H9 (cell line): Measurements from ENCODE around the gene CTNNA3. TPM values are rescaled to one million over a fixed set of nuclear protein-coding genes. Genes with fewer than 3 reads are reported as not detected.

ENCODE experiments used
- DNase-seq: peaks from one replicate; pipeline ENCODE4 v3.0.0-alpha.2; 2017
- H2AFZ ChIP-seq: one replicate; pipeline ENCODE4 v1.6.1; 2013; ENCODE audit warnings: mild to moderate bottlenecking, low read length, control low read depth, moderate library complexity
- H2AK5ac ChIP-seq: 2 replicates; pipeline ENCODE4 v1.6.1; 2013; ENCODE audit warnings: low read length, control low read depth, mixed read lengths; ENCODE audit not compliant: insufficient read length
- H2BK120ac ChIP-seq: one replicate; pipeline ENCODE4 v1.6.1; 2013; ENCODE audit warnings: low read depth, mild to moderate bottlenecking, low read length, control low read depth, inconsistent platforms; ENCODE audit not compliant: poor library complexity, severe bottlenecking
- H2BK12ac ChIP-seq: 2 replicates; pipeline ENCODE4 v1.6.1; 2013; ENCODE audit warnings: low read length, control low read depth, mixed read lengths, low read depth; ENCODE audit not compliant: insufficient read length
- H2BK15ac ChIP-seq: 2 replicates; pipeline ENCODE4 v1.6.1; 2013; ENCODE audit warnings: low read depth, low read length, control low read depth
- H2BK20ac ChIP-seq: one replicate; pipeline ENCODE4 v1.6.1; 2013; ENCODE audit warnings: low read depth, mild to moderate bottlenecking, low read length, control low read depth, inconsistent platforms; ENCODE audit not compliant: poor library complexity, severe bottlenecking
- H2BK5ac ChIP-seq: 2 replicates; pipeline ENCODE4 v1.6.1; 2013; ENCODE audit warnings: low read length, control low read depth, mixed read lengths; ENCODE audit not compliant: insufficient read length
- H3K14ac ChIP-seq: 2 replicates; pipeline ENCODE4 v1.6.1; 2013; ENCODE audit warnings: low read length, control low read depth; ENCODE audit not compliant: insufficient read depth
- H3K18ac ChIP-seq: 2 replicates; pipeline ENCODE4 v1.6.1; 2013; ENCODE audit warnings: low read depth, mild to moderate bottlenecking, mixed read lengths, low read length, control low read depth; ENCODE audit not compliant: insufficient read length
- H3K23ac ChIP-seq: 2 replicates; pipeline ENCODE4 v1.6.1; 2013; ENCODE audit warnings: low read length, control low read depth, mixed read lengths, low read depth; ENCODE audit not compliant: insufficient read length
- H3K23me2 ChIP-seq: 2 replicates; pipeline ENCODE4 v1.6.1; 2013; ENCODE audit warnings: low read depth, mild to moderate bottlenecking, mixed read lengths, low read length, control low read depth; ENCODE audit not compliant: insufficient read length, poor library complexity, severe bottlenecking
- H3K27ac ChIP-seq: 2 replicates; pipeline ENCODE4 v1.5.1; 2013; ENCODE audit warnings: low read length, control low read depth, mixed read lengths, low read depth; ENCODE audit not compliant: insufficient read length
- H3K27me3 ChIP-seq: 2 replicates; pipeline ENCODE4 v1.6.1; 2013; ENCODE audit warnings: low read length, control low read depth, inconsistent platforms; ENCODE audit not compliant: insufficient read depth
- H3K4ac ChIP-seq: 2 replicates; pipeline ENCODE4 v1.6.1; 2013; ENCODE audit warnings: low read depth, mild to moderate bottlenecking, control low read depth, inconsistent platforms, low read length, moderate library complexity
- H3K4me1 ChIP-seq: 2 replicates; pipeline ENCODE4 v1.6.1; 2013; ENCODE audit warnings: low read length, control low read depth, inconsistent platforms; ENCODE audit not compliant: insufficient read depth
- H3K4me2 ChIP-seq: 2 replicates; pipeline ENCODE4 v1.6.1; 2013; ENCODE audit warnings: low read length, control low read depth, mixed read lengths; ENCODE audit not compliant: insufficient read length, insufficient read depth
- H3K56ac ChIP-seq: 2 replicates; pipeline ENCODE4 v1.6.1; 2013; ENCODE audit warnings: low read depth, mild to moderate bottlenecking, mixed read lengths, low read length, control low read depth; ENCODE audit not compliant: insufficient read length
- H3K79me1 ChIP-seq: 2 replicates; pipeline ENCODE4 v1.6.1; 2013; ENCODE audit warnings: low read depth, mild to moderate bottlenecking, moderate library complexity, low read length, control low read depth, inconsistent platforms; ENCODE audit not compliant: insufficient read depth, poor library complexity, severe bottlenecking
- H3K79me2 ChIP-seq: 2 replicates; pipeline ENCODE4 v1.6.1; 2013; ENCODE audit warnings: low read length, control low read depth, inconsistent platforms; ENCODE audit not compliant: insufficient read depth
- H3K9ac ChIP-seq: 2 replicates; pipeline ENCODE4 v1.6.1; 2013; ENCODE audit warnings: low read length, control low read depth, mixed read lengths; ENCODE audit not compliant: insufficient read length; ENCODE audit errors: extremely low read depth
- H3K9me3 ChIP-seq: one replicate; pipeline ENCODE4 v1.6.1; 2013; ENCODE audit warnings: low read depth, low read length, inconsistent platforms; ENCODE audit not compliant: control insufficient read depth
- H3T11ph ChIP-seq: one replicate; pipeline ENCODE4 v1.6.1; 2013; ENCODE audit warnings: mild to moderate bottlenecking, low read length, control low read depth, inconsistent platforms
- H4K20me1 ChIP-seq: one replicate; pipeline ENCODE4 v1.6.1; 2013; ENCODE audit not compliant: control insufficient read depth, insufficient read length, insufficient read depth
- H4K5ac ChIP-seq: 2 replicates; pipeline ENCODE4 v1.6.1; 2013; ENCODE audit warnings: low read depth, mild to moderate bottlenecking, mixed read lengths, low read length, control low read depth; ENCODE audit not compliant: insufficient read length
- H4K8ac ChIP-seq: replicated peaks from 2 replicates; pipeline ENCODE4 v1.6.1; 2013; ENCODE audit warnings: low read length, control low read depth, mixed read lengths, low read depth; ENCODE audit not compliant: insufficient read length
- H4K91ac ChIP-seq: 2 replicates; pipeline ENCODE4 v1.6.1; 2013; ENCODE audit warnings: low read depth, mild to moderate bottlenecking, moderate library complexity, mixed read lengths, low read length, control low read depth; ENCODE audit not compliant: insufficient read length
- H3K27ac Mint-ChIP-seq, 3 experiments: 2 replicates in 2 of 3; 3 replicates in 1 of 3; pipeline ENCODE4 v1.8.0; 2020 to 2021; ENCODE audit warnings: mixed read lengths in 3 of 3, mild to moderate bottlenecking in 1 of 3, moderate library complexity in 1 of 3
- H3K27me3 Mint-ChIP-seq: 2 replicates; pipeline ENCODE4 v1.8.0; 2021; ENCODE audit warnings: low read depth, mild to moderate bottlenecking, moderate library complexity, mixed read lengths
- H3K36me3 Mint-ChIP-seq, 3 experiments: 2 replicates in 2 of 3; 3 replicates in 1 of 3; pipeline ENCODE4 v1.8.0; 2020 to 2021; ENCODE audit warnings: low read depth in 3 of 3, mixed read lengths in 3 of 3; ENCODE audit not compliant: insufficient read depth in 1 of 3
- H3K4me1 Mint-ChIP-seq, 2 experiments: 2 replicates each; pipeline ENCODE4 v1.8.0; 2020; ENCODE audit warnings: mixed read lengths in 2 of 2
- H3K4me3 Mint-ChIP-seq, 2 experiments: 2 replicates in 1 of 2; 3 replicates in 1 of 2; pipeline ENCODE4 v1.8.0; 2020 to 2021; ENCODE audit warnings: mild to moderate bottlenecking in 2 of 2, mixed read lengths in 2 of 2, moderate library complexity in 1 of 2
- H3K9me3 Mint-ChIP-seq, 2 experiments: 2 replicates in 1 of 2; 3 replicates in 1 of 2; pipeline ENCODE4 v1.8.0; 2020; ENCODE audit warnings: mild to moderate bottlenecking in 2 of 2, mixed read lengths in 2 of 2, moderate library complexity in 1 of 2
- WGBS: extraction: QIAGEN DNeasy Blood & Tissue Kit; methylation state at CpG from one replicate; pipeline ENCODE4 v1.1.7; 2013; ENCODE audit warnings: missing lambda C conversion rate, low lambda C conversion rate, mixed read lengths; ENCODE audit not compliant: insufficient read length; ENCODE audit errors: extremely low coverage; 5-methylcytosine and 5-hydroxymethylcytosine counted together
- total RNA-seq: library from RNA; stranded (reverse); gene quantifications from 2 replicates; pipeline ENCODE4 v1.2.1, GENCODE V29; 2021
- TF ChIP-seq, protein P1 (sequence below): fragments of 200-600 bp; sonication (generic); conservative IDR thresholded peaks from 3 replicates; pipeline ENCODE4 v1.8.0; 2021; ENCODE audit warnings: antibody characterized with exemption, mild to moderate bottlenecking

The CTNNA3 gene
- total RNA-seq, 1 experiment from 2014 or later = 3.3 TPM

DNA sequence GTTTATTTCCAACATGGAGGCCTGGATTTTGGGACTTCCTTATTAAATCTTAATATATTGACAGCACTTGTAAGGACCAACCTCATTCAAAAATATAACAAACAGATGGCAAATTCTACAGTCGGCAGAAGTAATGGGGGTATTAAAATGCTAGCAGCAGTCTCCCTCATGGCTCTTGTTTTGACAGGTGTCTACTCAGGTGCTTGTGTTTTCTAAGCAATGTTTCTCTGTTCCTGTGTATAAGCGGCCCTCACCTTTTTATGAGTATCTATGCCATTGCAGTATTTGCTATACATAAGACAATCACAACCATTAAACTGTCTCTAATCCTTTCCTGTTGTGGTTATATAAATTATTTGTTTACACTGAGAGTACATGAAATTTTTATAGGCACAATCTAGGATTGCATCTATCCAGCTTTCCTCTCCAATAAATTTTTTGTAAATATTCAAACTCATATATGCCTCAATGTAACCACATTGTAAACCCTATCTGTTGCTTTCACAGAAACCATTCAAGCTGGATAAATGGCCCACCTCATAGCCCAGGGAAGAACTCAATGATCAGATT lies 835.5 kb downstream of the CTNNA3 start:
- H3K4me2 ChIP-seq = no peak overlapping the region
- no peaks in the 10 kb centered on the region for H3K79me2 ChIP-seq
- no peak overlapping the region for H2BK15ac ChIP-seq
- no peak overlapping the region for H4K5ac ChIP-seq
- H3K9me3 ChIP-seq = no peaks in the 10 kb centered on the region
- H3K4me1 ChIP-seq = no peaks in the 10 kb centered on the region
- Mint-ChIP-seq H3K27me3 (no peaks in the 10 kb centered on the region), H3K36me3 (peaks cover 0 to 3% (median 0%) of the 10 kb centered on the region in 3 experiments; a peak in 1 of 7 replicates), H3K27ac (no peak overlapping the region), H3K4me1 (no peaks in the 10 kb centered on the region), H3K9me3 (peaks cover 0 to 3% of the 10 kb centered on the region in 2 experiments; a peak in 2 of 5 replicates), H3K4me3 (no peak overlapping the region)
- H3K23ac ChIP-seq = no peak overlapping the region
- H4K20me1 ChIP-seq = no peaks in the 10 kb centered on the region
- no peak overlapping the region for H3K14ac ChIP-seq
- no peak overlapping the region for H3K56ac ChIP-seq
- no peaks in the 10 kb centered on the region for H3K23me2 ChIP-seq
- no peak overlapping the region for H2AFZ ChIP-seq
- no peak overlapping the region for H2BK5ac ChIP-seq
- H2AK5ac ChIP-seq = no peak overlapping the region
- no peaks in the 10 kb centered on the region for H3K79me1 ChIP-seq
- no peak overlapping the region for H3K18ac ChIP-seq
- TF ChIP-seq, protein P1, sequence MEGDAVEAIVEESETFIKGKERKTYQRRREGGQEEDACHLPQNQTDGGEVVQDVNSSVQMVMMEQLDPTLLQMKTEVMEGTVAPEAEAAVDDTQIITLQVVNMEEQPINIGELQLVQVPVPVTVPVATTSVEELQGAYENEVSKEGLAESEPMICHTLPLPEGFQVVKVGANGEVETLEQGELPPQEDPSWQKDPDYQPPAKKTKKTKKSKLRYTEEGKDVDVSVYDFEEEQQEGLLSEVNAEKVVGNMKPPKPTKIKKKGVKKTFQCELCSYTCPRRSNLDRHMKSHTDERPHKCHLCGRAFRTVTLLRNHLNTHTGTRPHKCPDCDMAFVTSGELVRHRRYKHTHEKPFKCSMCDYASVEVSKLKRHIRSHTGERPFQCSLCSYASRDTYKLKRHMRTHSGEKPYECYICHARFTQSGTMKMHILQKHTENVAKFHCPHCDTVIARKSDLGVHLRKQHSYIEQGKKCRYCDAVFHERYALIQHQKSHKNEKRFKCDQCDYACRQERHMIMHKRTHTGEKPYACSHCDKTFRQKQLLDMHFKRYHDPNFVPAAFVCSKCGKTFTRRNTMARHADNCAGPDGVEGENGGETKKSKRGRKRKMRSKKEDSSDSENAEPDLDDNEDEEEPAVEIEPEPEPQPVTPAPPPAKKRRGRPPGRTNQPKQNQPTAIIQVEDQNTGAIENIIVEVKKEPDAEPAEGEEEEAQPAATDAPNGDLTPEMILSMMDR = no peak
- no peak overlapping the region for H2BK12ac ChIP-seq
- H4K91ac ChIP-seq = no peak overlapping the region
- no peak overlapping the region for H2BK120ac ChIP-seq
- no peak overlapping the region for H4K8ac ChIP-seq
- DNase-seq = no peak
- no peak overlapping the region for H2BK20ac ChIP-seq
- WGBS = no CpG with 5 or more reads among the region's 2 CpGs
- no peak overlapping the region for H3K4ac ChIP-seq
- no peak overlapping the region for H3K27ac ChIP-seq
- no peaks in the 10 kb centered on the region for H3K27me3 ChIP-seq
- H3K9ac ChIP-seq = no peak overlapping the region
- H3T11ph ChIP-seq = no peak overlapping the region
